ENCODE results near the gene TNIK.

- TF ChIP-seq CTCF (IDR thresholded peaks at IDR 0.05; ENCODE audit: low read length) = no peak
- no peak for TF ChIP-seq EZH2 (IDR thresholded peaks at IDR 0.05; ENCODE audit: borderline replicate concordance, low read length)
These were observed 61.9 kb downstream of the TNIK start for GRCh38 chr3:171398343-171398742.

All from OCI-LY1 (cell line).